Transverse colon (tissue), 4 donors: ENCODE measurements around the gene TMEM123. TPM values are rescaled to one million over a fixed set of nuclear protein-coding genes. Genes with fewer than 3 reads are reported as not detected.
A peak's percentile ranks its signal among the peaks of the same experiment; 100 is the strongest.

Experiments
- DNase-seq: peaks from one replicate; pipeline ENCODE4 v3.0.0-alpha.2; 2019
- H3K27ac ChIP-seq, 4 donors: fragments of 200-600 bp; sonication (generic); 2 replicates each; pipeline ENCODE4 v1.5.1; 2016 to 2018; ENCODE audit warnings: inconsistent platforms in 4 of 4
- H3K27me3 ChIP-seq: fragments of 200-600 bp; sonication (generic); 2 replicates; pipeline ENCODE4 v1.5.1; 2017; ENCODE audit warnings: inconsistent platforms
- H3K36me3 ChIP-seq, 4 donors: fragments of 200-600 bp; sonication (generic); 2 replicates each; pipeline ENCODE4 v1.5.1; 2017 to 2019; ENCODE audit warnings: inconsistent platforms in 4 of 4
- H3K4me1 ChIP-seq, 4 donors: fragments of 200-600 bp; sonication (generic); 2 replicates each; pipeline ENCODE4 v1.5.1; 2017 to 2020; ENCODE audit warnings: inconsistent platforms in 4 of 4
- H3K4me3 ChIP-seq, 4 donors: fragments of 200-600 bp; sonication (generic); 1 replicate in 1 of 4; 2 replicates in 3 of 4; pipeline versions ENCODE4 v1.5.1 to v1.6.1; 2017 to 2019; ENCODE audit warnings: inconsistent platforms in 4 of 4
- H3K9me3 ChIP-seq, 2 donors: fragments of 200-600 bp; sonication (generic); 2 replicates each; pipeline ENCODE4 v1.5.1; 2017 to 2019; ENCODE audit warnings: inconsistent platforms in 2 of 2
- EP300 ChIP-seq: sonication (generic); formaldehyde crosslinking; IDR thresholded peaks from one replicate; pipeline ENCODE4 v1.6.1; 2017; ENCODE audit warnings: antibody characterized with exemption, low read depth
- POLR2A ChIP-seq: fragments of 450-650 bp; IDR thresholded peaks from one replicate; pipeline ENCODE4 v1.6.1; 2016; ENCODE audit warnings: antibody characterized with exemption, mild to moderate bottlenecking, moderate library complexity
- POLR2AphosphoS5 ChIP-seq, 3 donors: sonication (generic); formaldehyde crosslinking; IDR thresholded peaks; one replicate each; pipeline ENCODE4 v1.6.1; 2016; ENCODE audit warnings: antibody characterized with exemption in 3 of 3
- WGBS, 2 donors: methylation state at CpG; one replicate each; pipeline ENCODE4 v1.1.5; 2018; ENCODE audit warnings: low coverage in 1 of 2; 5-methylcytosine and 5-hydroxymethylcytosine counted together
- in situ Hi-C, 4 donors: fragments of 200-750 bp; cut with MboI; loops; one replicate each; pipeline versions ENCODE4 v1.15.0 to v1.15.1; 2017; ENCODE audit warnings: low sequenced_read_pairs in 3 of 4, low pct_ligation_motif_present in 1 of 4, low pct_unique_long_range_greater_than_20kb in 1 of 4
- intact Hi-C: fragments of 100-400 bp; cut with DNase I; formaldehyde crosslinking; loops from one replicate; pipeline ENCODE4 v1.15.1; 2023; ENCODE audit warnings: low total_unique reads
- total RNA-seq, 4 donors: library from RNA; depleted of rRNA; stranded (reverse); fragments of >200 nt; gene quantifications; one replicate each; pipeline ENCODE4 v1.1.0, GENCODE V29; 2016
- TF ChIP-seq, protein P1 (sequence below), 5 experiments: fragments of 200-600 bp in 3 of 5; fragments of 450-650 bp in 2 of 5; sonication (generic) in 3 of 5; IDR thresholded peaks; 1 replicate in 2 of 5; 2 replicates in 3 of 5; pipeline ENCODE4 v1.5.1; 2016 to 2017; ENCODE audit warnings: antibody characterized with exemption in 5 of 5, inconsistent platforms in 3 of 5, mild to moderate bottlenecking in 2 of 5, moderate library complexity in 1 of 5

Gene TMEM123
- total RNA-seq, 4 donors from 2014 or later: 55.4 to 137 (median 104) TPM

DNA sequence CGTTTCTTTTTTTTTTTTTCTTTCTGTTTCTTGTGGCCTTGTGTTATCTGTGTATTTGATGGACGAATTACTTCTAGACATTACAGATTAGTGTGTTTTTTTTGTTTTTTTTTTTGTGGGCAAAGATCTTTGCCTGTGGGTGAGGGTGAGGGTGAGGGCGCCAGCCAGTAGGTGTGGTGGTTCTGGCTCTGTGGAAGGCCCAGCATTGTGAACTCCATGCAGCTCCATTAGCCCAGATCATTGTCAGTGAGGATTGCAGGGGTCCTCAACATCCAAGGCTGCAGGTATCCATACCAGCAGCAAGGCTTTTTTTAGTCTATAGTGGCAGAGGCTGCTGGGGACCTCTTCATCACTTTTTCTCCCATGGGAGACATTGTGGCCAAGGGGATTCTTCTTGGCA, 91.9 kb downstream of the TMEM123 start:
- WGBS, 2 donors: 81 to 88% methylated on average over 2 to 3 of the region's 3 CpGs
- in situ Hi-C loops: loop anchor here in 1 of 4 donors (10.0 kb wide), 1 partner anchor 134 kb away; no protein-coding TSS in a partner anchor
- DNase-seq: no peak
- no peaks in the 10 kb centered on the region for H3K9me3 ChIP-seq
- no peak overlapping the region for H3K27ac ChIP-seq
- intact Hi-C loops: no loop called here
- TF ChIP-seq, protein P1, sequence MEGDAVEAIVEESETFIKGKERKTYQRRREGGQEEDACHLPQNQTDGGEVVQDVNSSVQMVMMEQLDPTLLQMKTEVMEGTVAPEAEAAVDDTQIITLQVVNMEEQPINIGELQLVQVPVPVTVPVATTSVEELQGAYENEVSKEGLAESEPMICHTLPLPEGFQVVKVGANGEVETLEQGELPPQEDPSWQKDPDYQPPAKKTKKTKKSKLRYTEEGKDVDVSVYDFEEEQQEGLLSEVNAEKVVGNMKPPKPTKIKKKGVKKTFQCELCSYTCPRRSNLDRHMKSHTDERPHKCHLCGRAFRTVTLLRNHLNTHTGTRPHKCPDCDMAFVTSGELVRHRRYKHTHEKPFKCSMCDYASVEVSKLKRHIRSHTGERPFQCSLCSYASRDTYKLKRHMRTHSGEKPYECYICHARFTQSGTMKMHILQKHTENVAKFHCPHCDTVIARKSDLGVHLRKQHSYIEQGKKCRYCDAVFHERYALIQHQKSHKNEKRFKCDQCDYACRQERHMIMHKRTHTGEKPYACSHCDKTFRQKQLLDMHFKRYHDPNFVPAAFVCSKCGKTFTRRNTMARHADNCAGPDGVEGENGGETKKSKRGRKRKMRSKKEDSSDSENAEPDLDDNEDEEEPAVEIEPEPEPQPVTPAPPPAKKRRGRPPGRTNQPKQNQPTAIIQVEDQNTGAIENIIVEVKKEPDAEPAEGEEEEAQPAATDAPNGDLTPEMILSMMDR (IDR thresholded peaks at IDR 0.05): no peak
- TF ChIP-seq POLR2A (no peak), EP300 (no peak), POLR2AphosphoS5 (IDR thresholded peaks at IDR 0.05) (no peak)
- no peaks in the 10 kb centered on the region for H3K27me3 ChIP-seq
- H3K4me1 ChIP-seq: peaks cover 0 to 8% (median 0%) of the 10 kb centered on the region in 4 donors
- H3K36me3 ChIP-seq: peaks cover 0 to 60% (median 22%) of the 10 kb centered on the region in 4 donors
- H3K4me3 ChIP-seq: no peak overlapping the region

DNA sequence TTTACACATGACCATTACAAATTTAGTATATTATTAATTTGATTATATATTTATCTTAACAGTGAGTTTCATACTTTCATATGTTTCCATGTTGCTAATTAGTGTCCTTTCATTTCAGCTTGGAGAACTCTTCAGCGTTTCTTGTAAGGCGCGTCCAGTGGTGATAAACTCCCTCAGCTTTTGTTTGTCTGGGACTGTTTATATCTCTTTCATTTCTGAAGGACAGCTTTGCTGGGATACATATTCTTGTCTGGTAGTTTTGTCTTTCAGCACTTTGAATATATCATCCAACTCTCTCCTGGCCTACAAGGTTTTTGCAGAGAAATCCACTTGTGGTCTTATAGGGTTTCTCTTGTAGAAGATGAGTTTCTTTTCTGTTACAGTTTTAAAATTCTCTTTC, 93.2 kb downstream of the TMEM123 start:
- WGBS, 2 donors: 63 to 67% methylated on average over 3 of the region's 3 CpGs
- Histone ChIP-seq H3K27ac (no peak overlapping the region), H3K4me3 (no peak overlapping the region), H3K4me1 (peaks cover 0 to 8% (median 0%) of the 10 kb centered on the region in 4 donors), H3K9me3 (no peaks in the 10 kb centered on the region), H3K36me3 (peaks cover 0 to 51% (median 21%) of the 10 kb centered on the region in 4 donors), H3K27me3 (no peaks in the 10 kb centered on the region)
- TF ChIP-seq, protein P1 (IDR thresholded peaks at IDR 0.05): no peak
- no peak for TF ChIP-seq EP300
- intact Hi-C loops (no loop called here), in situ Hi-C loops (no loop called here)
- no peak for DNase-seq

DNA sequence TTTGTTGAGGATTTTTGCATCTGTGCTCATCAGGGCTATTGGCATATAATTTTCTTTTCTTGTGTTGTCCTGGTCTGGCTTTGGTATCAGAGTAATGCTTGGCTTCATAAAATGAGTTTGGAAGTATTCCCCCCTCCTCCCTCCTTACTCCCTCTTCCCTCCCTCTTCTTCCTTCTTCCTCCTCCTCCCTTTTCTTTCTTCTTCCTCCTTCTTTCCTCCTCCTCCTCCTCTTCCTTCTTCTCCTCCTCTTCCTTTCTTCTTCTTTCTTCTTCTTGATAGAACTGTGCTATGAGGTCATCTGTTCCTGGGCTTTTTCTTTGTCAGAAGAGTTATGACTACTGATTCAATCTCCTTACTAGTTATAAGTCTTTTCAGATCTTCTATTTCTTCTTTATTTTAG, 95.4 kb downstream of the TMEM123 start:
- TF ChIP-seq POLR2AphosphoS5 (IDR thresholded peaks at IDR 0.05) (no peak), EP300 (no peak)
- TF ChIP-seq, protein P1 (IDR thresholded peaks at IDR 0.05): no peak
- no peaks in the 10 kb centered on the region for H3K27me3 ChIP-seq
- in situ Hi-C loops (no loop called here), intact Hi-C loops (no loop called here)
- H3K36me3 ChIP-seq: peaks cover 0 to 40% (median 13%) of the 10 kb centered on the region in 4 donors
- no peaks in the 10 kb centered on the region for H3K9me3 ChIP-seq
- H3K27ac ChIP-seq: no peak overlapping the region
- no peak for DNase-seq
- no peak overlapping the region for H3K4me3 ChIP-seq
- H3K4me1 ChIP-seq: peaks cover 0 to 8% (median 0%) of the 10 kb centered on the region in 4 donors

DNA sequence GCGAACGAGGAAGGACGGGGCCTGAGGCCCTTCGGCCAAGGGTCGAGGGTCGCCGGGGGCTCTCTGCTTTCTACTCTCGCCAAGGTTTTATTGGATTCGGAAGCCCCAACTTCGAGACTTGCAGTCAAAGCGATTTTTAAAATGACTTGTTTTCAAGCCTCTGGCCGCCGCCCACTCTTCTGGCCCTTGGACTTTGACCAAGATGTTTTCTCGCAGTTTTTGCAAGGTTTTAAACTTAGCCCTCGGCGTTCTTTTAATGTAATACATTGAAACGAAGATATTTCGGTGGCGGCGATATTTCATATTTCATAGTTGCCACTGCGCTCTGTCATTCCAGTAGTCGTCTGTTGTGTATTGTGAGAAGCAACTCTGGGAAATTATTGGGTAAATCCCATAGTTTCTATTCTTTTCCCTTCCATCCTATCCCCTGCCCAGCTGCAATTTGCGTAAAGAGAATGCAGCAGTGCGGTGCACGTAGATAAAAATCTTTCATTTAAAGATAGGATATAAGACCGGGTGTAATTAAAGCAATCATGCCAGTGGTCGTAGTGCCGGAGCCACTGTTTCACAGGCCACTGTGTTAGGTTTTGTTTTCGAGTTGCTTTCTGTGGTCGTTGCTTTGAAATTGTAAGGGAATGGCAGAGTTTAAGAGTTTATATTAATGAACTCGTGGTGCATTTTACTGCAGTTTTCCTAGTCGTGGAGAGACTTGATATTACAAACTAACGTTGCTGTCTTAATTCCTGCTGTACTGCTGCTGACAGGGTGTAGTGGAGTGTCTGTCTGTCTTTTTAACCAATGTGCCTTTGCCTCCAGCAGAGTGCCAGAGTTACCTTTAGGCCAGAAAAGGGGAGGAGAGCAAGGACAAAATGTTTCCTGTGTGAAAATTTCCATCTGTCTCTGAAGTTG, 104.8 kb downstream of the TMEM123 start:
- H3K36me3 ChIP-seq: peaks cover 0 to 10% (median 4%) of the 10 kb centered on the region in 4 donors
- no peaks in the 10 kb centered on the region for H3K9me3 ChIP-seq
- H3K4me3 ChIP-seq: peak overlapping the region; percentile 68 to 93 (median 74)
- TF ChIP-seq, protein P1 (IDR thresholded peaks at IDR 0.05): no peak
- no peak for TF ChIP-seq POLR2AphosphoS5 (IDR thresholded peaks at IDR 0.05)
- TF ChIP-seq POLR2A: no peak
- no peak for TF ChIP-seq EP300
- DNase-seq: peak; percentile 17
- H3K27me3 ChIP-seq: no peaks in the 10 kb centered on the region
- WGBS, 2 donors: 0% methylated on average over 18 to 30 of the region's 33 CpGs
- intact Hi-C loops (loop anchor here (2.0 kb wide), 1 partner anchor 105 kb away; the partner anchor contains the start of gene TMEM123), in situ Hi-C loops (loop anchor here in 2 of 4 donors (10.0 to 25.0 kb wide), 2 partner anchors 63 to 315 kb away; no protein-coding TSS in a partner anchor)
- H3K4me1 ChIP-seq: peaks cover 5 to 31% (median 20%) of the 10 kb centered on the region in 4 donors
- peak overlapping the region; percentile 98 to 100 (median 99) for H3K27ac ChIP-seq
